Mesendoderm (in vitro differentiated cells): ENCODE measurements around the gene ANKHD1.

Source experiments
- DNase-seq: peaks from one replicate; pipeline ENCODE4 v3.0.0; 2013
- H2AK5ac ChIP-seq: 2 replicates; pipeline ENCODE4 v1.6.1; 2013; ENCODE audit warnings: low read length, inconsistent platforms
- H2BK120ac ChIP-seq: 2 replicates; pipeline ENCODE4 v1.6.1; 2013; ENCODE audit warnings: low read depth, mild to moderate bottlenecking, low read length, moderate library complexity, mixed read lengths
- H2BK15ac ChIP-seq: replicated peaks from 2 replicates; pipeline ENCODE4 v1.6.1; 2013; ENCODE audit warnings: low read depth, mild to moderate bottlenecking, moderate library complexity
- H2BK5ac ChIP-seq: 2 replicates; pipeline ENCODE4 v1.6.1; 2013; ENCODE audit warnings: low read length, inconsistent platforms
- H3K18ac ChIP-seq: 2 replicates; pipeline ENCODE4 v1.6.1; 2013; ENCODE audit warnings: mild to moderate bottlenecking, low read length, mixed read lengths
- H3K23ac ChIP-seq: one replicate; pipeline ENCODE4 v1.6.1; 2013; ENCODE audit warnings: low read length
- H3K27ac ChIP-seq: 2 replicates; pipeline ENCODE4 v1.5.1; 2013; ENCODE audit warnings: low read depth, mild to moderate bottlenecking, inconsistent platforms, low read length, moderate library complexity
- H3K27me3 ChIP-seq: 2 replicates; pipeline ENCODE4 v1.6.1; 2013; ENCODE audit warnings: low read length, control low read depth, mild to moderate bottlenecking, inconsistent platforms; ENCODE audit not compliant: insufficient read depth, poor library complexity
- H3K36me3 ChIP-seq: 2 replicates; pipeline ENCODE4 v1.6.1; 2013; ENCODE audit warnings: low read length, inconsistent platforms; ENCODE audit not compliant: control insufficient read depth, insufficient read depth
- H3K4ac ChIP-seq: one replicate; pipeline ENCODE4 v1.6.1; 2013; ENCODE audit warnings: low read depth, mild to moderate bottlenecking, low read length, moderate library complexity
- H3K4me1 ChIP-seq: 2 replicates; pipeline ENCODE4 v1.6.1; 2013; ENCODE audit warnings: low read depth, low read length, inconsistent platforms; ENCODE audit not compliant: control insufficient read depth
- H3K4me2 ChIP-seq: 2 replicates; pipeline ENCODE4 v1.6.1; 2013; ENCODE audit warnings: low read length
- H3K4me3 ChIP-seq: 2 replicates; pipeline ENCODE4 v1.5.1; 2013; ENCODE audit warnings: mild to moderate bottlenecking, low read length
- H3K56ac ChIP-seq: one replicate; pipeline ENCODE4 v1.6.1; 2013; ENCODE audit warnings: low read length
- H3K79me1 ChIP-seq: 2 replicates; pipeline ENCODE4 v1.6.1; 2013; ENCODE audit warnings: low read length, inconsistent platforms
- H3K79me2 ChIP-seq: 2 replicates; pipeline ENCODE4 v1.6.1; 2013; ENCODE audit warnings: mild to moderate bottlenecking, low read length; ENCODE audit not compliant: control insufficient read depth, insufficient read depth
- H3K9ac ChIP-seq: 2 replicates; pipeline ENCODE4 v1.6.1; 2013; ENCODE audit warnings: low read length, inconsistent platforms
- H4K5ac ChIP-seq: one replicate; pipeline ENCODE4 v1.6.1; 2013; ENCODE audit warnings: low read length
- H4K8ac ChIP-seq: one replicate; pipeline ENCODE4 v1.6.1; 2013; ENCODE audit warnings: low read depth, mild to moderate bottlenecking, control low read depth, low read length, moderate library complexity
- WGBS: extraction: QIAGEN DNeasy Blood & Tissue Kit; methylation state at CpG from one replicate; pipeline ENCODE4 v1.1.7; 2013; ENCODE audit warnings: low lambda C conversion rate, missing lambda C conversion rate; ENCODE audit not compliant: insufficient coverage; ENCODE audit errors: extremely low coverage; 5-methylcytosine and 5-hydroxymethylcytosine counted together

The ANKHD1 gene

DNA sequence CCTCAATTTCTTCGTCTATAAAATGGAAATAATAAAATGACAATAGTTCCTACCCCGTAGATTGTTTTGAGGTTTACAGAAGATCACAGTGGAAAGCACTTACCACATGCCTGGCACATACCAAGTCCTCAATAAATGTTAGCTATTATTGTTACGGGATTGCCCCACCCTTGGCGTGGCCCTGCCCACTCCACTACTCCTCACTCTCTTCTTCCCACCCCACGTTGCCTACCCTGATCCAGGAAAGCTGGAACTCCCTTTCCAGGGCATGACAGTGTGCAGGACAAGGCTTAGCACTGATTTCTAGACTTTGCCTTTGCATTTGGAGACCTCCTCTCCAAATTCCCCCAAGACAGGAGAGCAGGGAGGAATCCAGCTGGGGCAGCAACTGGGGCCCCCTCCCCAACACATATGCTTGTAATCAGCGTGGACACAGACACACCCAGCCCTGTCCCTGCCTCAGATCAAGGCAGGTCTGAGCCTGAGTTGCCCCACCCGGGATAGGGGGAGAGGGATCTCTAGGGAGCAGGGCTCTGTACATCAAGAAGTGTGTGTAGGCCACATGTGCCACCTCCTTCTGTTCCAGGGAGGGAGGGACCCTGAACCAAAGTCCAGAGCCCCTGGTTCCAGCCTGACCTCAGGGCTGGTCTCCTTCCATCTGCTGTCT, 34.9 kb upstream of the ANKHD1 start:
- H3K4me1 ChIP-seq: no peaks in the 10 kb centered on the region
- DNase-seq: no peak
- no peak overlapping the region for H3K18ac ChIP-seq

DNA sequence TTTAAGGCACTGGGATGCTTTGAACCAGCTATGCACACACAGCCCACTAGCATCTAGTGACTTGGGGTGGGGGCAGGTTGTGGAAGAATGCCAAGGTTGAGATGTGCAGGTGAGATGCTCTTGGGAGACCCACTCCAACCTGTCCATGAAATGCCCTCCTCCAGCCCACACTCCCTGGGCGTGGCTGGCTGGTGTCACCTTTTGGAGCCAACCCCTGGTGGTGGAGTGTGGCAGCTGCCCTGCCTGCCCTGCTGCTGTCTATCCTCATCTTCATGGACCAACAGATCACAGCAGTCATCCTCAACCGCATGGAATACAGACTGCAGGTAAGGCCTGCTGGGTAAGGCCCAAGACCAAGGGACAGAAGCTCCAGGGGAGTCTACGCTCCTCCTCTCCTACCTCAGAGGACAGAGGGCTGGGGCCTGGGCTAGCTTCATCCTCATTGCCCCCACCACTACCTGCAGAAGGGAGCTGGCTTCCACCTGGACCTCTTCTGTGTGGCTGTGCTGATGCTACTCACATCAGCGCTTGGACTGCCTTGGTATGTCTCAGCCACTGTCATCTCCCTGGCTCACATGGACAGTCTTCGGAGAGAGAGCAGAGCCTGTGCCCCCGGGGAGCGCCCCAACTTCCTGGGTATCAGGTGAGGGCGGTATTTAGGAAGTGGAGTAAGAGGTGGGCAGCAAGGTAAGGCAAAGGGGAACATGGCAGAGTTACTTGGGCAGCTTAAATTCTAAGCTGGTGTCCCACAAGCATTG, 34.2 kb upstream of the ANKHD1 start:
- H2BK120ac ChIP-seq: no peak overlapping the region
- H3K23ac ChIP-seq: no peak overlapping the region
- no CpG with 5 or more reads among the region's 8 CpGs for WGBS
- H3K36me3 ChIP-seq: no peaks in the 10 kb centered on the region
- H3K79me2 ChIP-seq: no peaks in the 10 kb centered on the region
- no peak overlapping the region for H3K4ac ChIP-seq
- H2BK5ac ChIP-seq: no peak overlapping the region
- no peak overlapping the region for H3K9ac ChIP-seq
- no peak overlapping the region for H2AK5ac ChIP-seq
- no peak overlapping the region for H4K8ac ChIP-seq
- no peak overlapping the region for H3K4me2 ChIP-seq
- no peak overlapping the region for H4K5ac ChIP-seq
- no peaks in the 10 kb centered on the region for H3K4me1 ChIP-seq
- no peak overlapping the region for H3K56ac ChIP-seq
- no peak overlapping the region for H3K18ac ChIP-seq
- no peak overlapping the region for H2BK15ac ChIP-seq
- no peaks in the 10 kb centered on the region for H3K27me3 ChIP-seq
- H3K4me3 ChIP-seq: no peak overlapping the region
- H3K79me1 ChIP-seq: no peaks in the 10 kb centered on the region
- no peak for DNase-seq
- no peak overlapping the region for H3K27ac ChIP-seq

More for the DNA sequence above, 34.9 kb upstream of the ANKHD1 start:
- Histone ChIP-seq H3K23ac (no peak overlapping the region), H3K36me3 (no peaks in the 10 kb centered on the region), H3K79me1 (no peaks in the 10 kb centered on the region), H2BK5ac (no peak overlapping the region), H3K56ac (no peak overlapping the region), H2BK120ac (no peak overlapping the region), H3K27ac (no peak overlapping the region), H2BK15ac (no peak overlapping the region), H4K5ac (no peak overlapping the region), H3K79me2 (no peaks in the 10 kb centered on the region), H3K4me2 (no peak overlapping the region), H3K9ac (no peak overlapping the region), H2AK5ac (no peak overlapping the region), H3K4ac (no peak overlapping the region), H4K8ac (no peak overlapping the region), H3K27me3 (no peaks in the 10 kb centered on the region), H3K4me3 (no peak overlapping the region)
- WGBS: no CpG with 5 or more reads among the region's 7 CpGs

DNA sequence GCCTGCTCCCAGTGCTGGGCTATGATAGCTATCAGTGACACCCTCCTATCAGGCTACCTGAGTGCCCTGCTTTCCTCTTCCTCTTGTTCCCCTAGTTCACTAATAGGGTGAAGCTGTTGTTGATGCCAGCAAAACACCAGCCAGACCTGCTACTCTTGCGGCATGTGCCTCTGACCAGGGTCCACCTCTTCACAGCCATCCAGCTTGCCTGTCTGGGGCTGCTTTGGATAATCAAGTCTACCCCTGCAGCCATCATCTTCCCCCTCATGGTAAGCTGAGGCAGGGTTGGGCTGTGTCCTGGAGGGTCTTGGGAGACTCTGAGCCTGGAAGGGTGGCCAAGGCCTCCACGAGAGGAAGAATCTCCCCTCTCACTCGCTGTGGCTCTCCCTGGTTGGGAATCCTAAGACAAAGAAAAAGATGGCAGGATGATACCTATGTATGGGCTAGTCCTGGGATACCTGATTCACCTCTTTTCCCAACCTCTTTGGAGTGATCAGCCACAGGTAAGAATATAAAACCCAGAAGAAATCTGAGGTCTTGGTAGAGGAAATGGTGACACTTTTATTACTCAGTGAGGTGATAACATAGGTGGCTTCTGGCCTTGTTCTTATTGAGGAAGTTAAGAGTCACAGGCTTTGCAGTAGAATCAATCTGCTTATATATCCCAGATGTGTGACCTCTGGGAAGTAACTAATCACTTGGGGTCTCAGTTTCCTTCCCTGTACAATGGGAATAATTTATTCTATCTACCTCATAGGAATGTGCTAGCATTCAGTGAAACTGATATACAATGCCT, 30.1 kb upstream of the ANKHD1 start:
- no peaks in the 10 kb centered on the region for H3K27me3 ChIP-seq
- H3K79me2 ChIP-seq: no peaks in the 10 kb centered on the region
- DNase-seq: no peak
- H3K23ac ChIP-seq: no peak overlapping the region
- H3K27ac ChIP-seq: no peak overlapping the region
- no CpG with 5 or more reads among the region's 3 CpGs for WGBS
- no peak overlapping the region for H3K4me2 ChIP-seq
- no peak overlapping the region for H4K8ac ChIP-seq
- H2BK15ac ChIP-seq: no peak overlapping the region
- no peak overlapping the region for H3K4ac ChIP-seq
- no peak overlapping the region for H2AK5ac ChIP-seq
- H3K18ac ChIP-seq: no peak overlapping the region
- no peaks in the 10 kb centered on the region for H3K4me1 ChIP-seq
- H4K5ac ChIP-seq: no peak overlapping the region
- no peak overlapping the region for H2BK5ac ChIP-seq
- no peak overlapping the region for H2BK120ac ChIP-seq
- H3K4me3 ChIP-seq: no peak overlapping the region
- H3K9ac ChIP-seq: no peak overlapping the region
- no peaks in the 10 kb centered on the region for H3K36me3 ChIP-seq
- no peak overlapping the region for H3K56ac ChIP-seq
- no peaks in the 10 kb centered on the region for H3K79me1 ChIP-seq

- no peak overlapping the region for H3K4me2 ChIP-seq
- no peak overlapping the region for H2BK120ac ChIP-seq
- no peak overlapping the region for H4K8ac ChIP-seq
- DNase-seq: peak; percentile 95
- H3K4me1 ChIP-seq: no peaks in the 10 kb centered on the region
- H3K36me3 ChIP-seq: no peaks in the 10 kb centered on the region
- H3K79me1 ChIP-seq: no peaks in the 10 kb centered on the region
- H3K79me2 ChIP-seq: no peaks in the 10 kb centered on the region
- H3K27ac ChIP-seq: no peak overlapping the region
- no peak overlapping the region for H3K18ac ChIP-seq
- no peak overlapping the region for H3K4me3 ChIP-seq
- no peak overlapping the region for H3K4ac ChIP-seq
- H3K23ac ChIP-seq: no peak overlapping the region
- H2AK5ac ChIP-seq: no peak overlapping the region
- no peak overlapping the region for H2BK15ac ChIP-seq
- peak overlapping the region; percentile 20 for H3K56ac ChIP-seq
- H3K27me3 ChIP-seq: no peaks in the 10 kb centered on the region
- H3K9ac ChIP-seq: no peak overlapping the region
- H4K5ac ChIP-seq: no peak overlapping the region
- no peak overlapping the region for H2BK5ac ChIP-seq
- WGBS: no CpG with 5 or more reads among the region's 2 CpGs
Measured at GRCh38 chr5:140372971-140373487, 28.6 kb upstream of the ANKHD1 start.

DNA sequence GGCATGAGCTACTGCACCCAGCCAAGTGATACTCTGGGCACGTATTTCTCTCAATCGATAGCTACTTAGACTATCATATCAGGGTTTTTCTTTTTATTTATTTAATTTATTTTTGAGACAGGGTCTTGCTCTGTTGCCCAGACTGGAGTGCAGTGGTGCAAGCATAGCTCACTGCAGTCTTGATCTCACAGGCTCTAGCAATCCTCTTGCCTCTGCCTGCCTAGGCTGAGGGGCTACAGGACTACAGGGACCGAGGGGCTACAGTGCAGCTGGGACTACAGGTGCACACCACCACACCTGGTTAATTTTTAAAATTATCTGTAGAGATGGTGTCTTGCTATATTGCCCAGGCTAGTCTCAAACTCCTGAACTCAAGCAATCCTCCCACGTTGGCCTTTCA, 20.3 kb upstream of the ANKHD1 start:
- no peak overlapping the region for H3K23ac ChIP-seq
- H3K4me2 ChIP-seq: no peak overlapping the region
- no peak overlapping the region for H3K56ac ChIP-seq
- no peak overlapping the region for H3K27ac ChIP-seq
- H2AK5ac ChIP-seq: no peak overlapping the region
- WGBS: no CpG with 5 or more reads among the region's 4 CpGs
- H3K79me1 ChIP-seq: no peaks in the 10 kb centered on the region
- H3K4me3 ChIP-seq: no peak overlapping the region
- H4K8ac ChIP-seq: no peak overlapping the region
- H2BK120ac ChIP-seq: no peak overlapping the region
- H3K36me3 ChIP-seq: no peaks in the 10 kb centered on the region
- H3K79me2 ChIP-seq: no peaks in the 10 kb centered on the region
- no peak overlapping the region for H3K9ac ChIP-seq
- H3K27me3 ChIP-seq: no peaks in the 10 kb centered on the region
- H4K5ac ChIP-seq: no peak overlapping the region
- H3K18ac ChIP-seq: no peak overlapping the region
- no peak overlapping the region for H3K4ac ChIP-seq
- no peak overlapping the region for H2BK5ac ChIP-seq
- no peak for DNase-seq
- no peak overlapping the region for H2BK15ac ChIP-seq
- H3K4me1 ChIP-seq: no peaks in the 10 kb centered on the region
